CD4-positive, alpha-beta T cell (primary cell): Measurements from ENCODE around the gene IL1RAPL2. TPM values are rescaled to one million over a fixed set of nuclear protein-coding genes. Genes with fewer than 3 reads are reported as not detected.
"Not testable (repeated sequence)": the region's sequence is repeated elsewhere in the genome, so short reads cannot be mapped to it uniquely, and the experiment has no call there.

Source experiments
- ATAC-seq: fragments of 200-7000 bp; cut with Tn5 transposase; one replicate; pipeline ENCODE4 v1.10.0; 2022; ENCODE audit warnings: mild to moderate bottlenecking; ENCODE audit not compliant: poor library complexity
- CTCF ChIA-PET: fragments of 350-600 bp; sonication (Branson Sonifier 250); formaldehyde crosslinking; loops from one replicate; lab custom pipeline; 2021; ENCODE audit warnings: antibody characterized with exemption, inconsistent platforms; lab: Charles Lee
- POLR2A ChIA-PET: fragments of 350-600 bp; sonication (Branson Sonifier 250); formaldehyde crosslinking; loops from one replicate; lab custom pipeline; 2021; ENCODE audit warnings: antibody characterized with exemption, inconsistent platforms; lab: Charles Lee
- DNase-seq, 14 experiments: peaks; one replicate each; pipeline ENCODE4 v3.0.0-alpha.2; 2013 to 2020; ENCODE audit warnings: mixed read lengths in 2 of 14
- H3K27ac ChIP-seq, 2 donors: one replicate each; pipeline versions ENCODE4 v1.5.1 to v1.7.0; 2013; ENCODE audit warnings: low read length in 2 of 2, low read depth in 1 of 2, mild to moderate bottlenecking in 1 of 2
- H3K27me3 ChIP-seq, 2 experiments: 1 replicate in 1 of 2; 2 replicates in 1 of 2; pipeline versions ENCODE4 v1.6.1 to v1.7.0; 2013; ENCODE audit warnings: low read length in 2 of 2, control low read depth in 1 of 2, mild to moderate bottlenecking in 1 of 2, moderate library complexity in 1 of 2; ENCODE audit not compliant: insufficient read depth in 2 of 2, control insufficient read depth in 1 of 2
- H3K36me3 ChIP-seq: one replicate; pipeline ENCODE4 v1.6.1; 2013; ENCODE audit warnings: low read length, control low read depth; ENCODE audit not compliant: insufficient read depth
- H3K4me1 ChIP-seq: one replicate; pipeline ENCODE4 v1.6.1; 2013; ENCODE audit warnings: low read length, control low read depth; ENCODE audit not compliant: insufficient read depth
- H3K4me3 ChIP-seq: one replicate; pipeline ENCODE4 v1.5.1; 2013; ENCODE audit warnings: mild to moderate bottlenecking, low read length, moderate library complexity
- H3K9me3 ChIP-seq, 2 experiments: 1 replicate in 1 of 2; 2 replicates in 1 of 2; pipeline versions ENCODE4 v1.6.1 to v1.7.0; 2013; ENCODE audit warnings: low read length in 2 of 2, mild to moderate bottlenecking in 2 of 2, control low read depth in 1 of 2, moderate library complexity in 1 of 2; ENCODE audit not compliant: control insufficient read depth in 1 of 2, insufficient read depth in 1 of 2
- H3K27ac Mint-ChIP-seq: one replicate; pipeline ENCODE4 v1.8.0; 2020; ENCODE audit warnings: mixed read lengths
- H3K27me3 Mint-ChIP-seq: one replicate; pipeline ENCODE4 v1.8.0; 2021; ENCODE audit warnings: mixed read lengths
- H3K36me3 Mint-ChIP-seq: one replicate; pipeline ENCODE4 v1.8.0; 2021; ENCODE audit warnings: low read depth, mixed read lengths
- H3K4me1 Mint-ChIP-seq: one replicate; pipeline ENCODE4 v1.8.0; 2021; ENCODE audit warnings: low read depth, mixed read lengths
- H3K4me3 Mint-ChIP-seq: one replicate; pipeline ENCODE4 v1.8.0; 2020; ENCODE audit warnings: mild to moderate bottlenecking, mixed read lengths
- H3K9me3 Mint-ChIP-seq: one replicate; pipeline ENCODE4 v1.8.0; 2020; ENCODE audit warnings: mixed read lengths
- CTCF ChIP-seq: fragments of 200-600 bp; IDR thresholded peaks from one replicate; pipeline ENCODE4 v1.8.0; 2022; ENCODE audit warnings: antibody characterized with exemption, mild to moderate bottlenecking
- intact Hi-C, 2 experiments: fragments of 100-400 bp; cut with DNase I in 1 of 2; cut with micrococcal nuclease in 1 of 2; formaldehyde crosslinking; loops; one replicate each; pipeline versions ENCODE4 v1.15.1 to v1.9.0; 2023 to 2025; cut with DNase I, micrococcal nuclease
- total RNA-seq, 174 experiments: library from RNA in 2 of 174; stranded (reverse) in 2 of 174; gene quantifications; one replicate each; pipeline ENCODE4 v1.2.3 and lab custom pipeline; 2021 to 2026

Gene IL1RAPL2
- total RNA-seq, 2 experiments from 2014 or later, result not detected

GRCh38 chrX:105013719-105014118 lies 447.7 kb downstream of the IL1RAPL2 start:
- H3K27ac Mint-ChIP-seq, result no peak overlapping the region
- no peak for TF ChIP-seq CTCF
- H3K4me1 Mint-ChIP-seq, result no peaks in the 10 kb centered on the region
- Histone ChIP-seq H3K4me3 (no peak overlapping the region), H3K4me1 (no peaks in the 10 kb centered on the region), H3K27ac (no peak overlapping the region), H3K36me3 (no peaks in the 10 kb centered on the region), H3K27me3 (no peaks in the 10 kb centered on the region), H3K9me3 (no peaks in the 10 kb centered on the region)
- H3K27me3 Mint-ChIP-seq, result no peaks in the 10 kb centered on the region
- DNase-seq (no peak), ATAC-seq (no peak)
- ChIA-PET CTCF (no interaction called here), POLR2A (no interaction called here)
- peaks cover 2% of the 10 kb centered on the region for H3K9me3 Mint-ChIP-seq
- no peak overlapping the region for H3K4me3 Mint-ChIP-seq
- H3K36me3 Mint-ChIP-seq, result no peaks in the 10 kb centered on the region
- intact Hi-C loops, result no loop called here

GRCh38 chrX:105017641-105018040 lies 451.6 kb downstream of the IL1RAPL2 start:
- Mint-ChIP-seq H3K9me3 (peaks cover 2% of the 10 kb centered on the region), H3K27me3 (no peaks in the 10 kb centered on the region), H3K36me3 (no peaks in the 10 kb centered on the region), H3K27ac (no peak overlapping the region), H3K4me3 (no peak overlapping the region), H3K4me1 (no peaks in the 10 kb centered on the region)
- DNase-seq (no peak), ATAC-seq (no peak)
- H3K36me3 ChIP-seq, result no peaks in the 10 kb centered on the region
- H3K27me3 ChIP-seq, result no peaks in the 10 kb centered on the region
- TF ChIP-seq CTCF, result no peak
- intact Hi-C loops, result no loop called here
- no peak overlapping the region for H3K4me3 ChIP-seq
- ChIA-PET CTCF (no interaction called here), POLR2A (no interaction called here)
- no peak overlapping the region for H3K27ac ChIP-seq
- H3K9me3 ChIP-seq, result no peaks in the 10 kb centered on the region
- H3K4me1 ChIP-seq, result no peaks in the 10 kb centered on the region

- Histone ChIP-seq H3K36me3 (no peaks in the 10 kb centered on the region), H3K27ac (no peak overlapping the region), H3K4me3 (no peak overlapping the region), H3K4me1 (no peaks in the 10 kb centered on the region), H3K27me3 (no peaks in the 10 kb centered on the region), H3K9me3 (no peaks in the 10 kb centered on the region)
- Mint-ChIP-seq H3K4me1 (no peaks in the 10 kb centered on the region), H3K9me3 (peaks cover 2% of the 10 kb centered on the region), H3K36me3 (no peaks in the 10 kb centered on the region), H3K27ac (no peak overlapping the region), H3K27me3 (no peaks in the 10 kb centered on the region), H3K4me3 (no peak overlapping the region)
- TF ChIP-seq CTCF, result no peak
- no peak for ATAC-seq
- intact Hi-C loops, result no loop called here
- ChIA-PET POLR2A (no interaction called here), CTCF (no interaction called here)
- no peak for DNase-seq
Observed at GRCh38 chrX:105018865-105019264, 452.9 kb downstream of the IL1RAPL2 start.

- H3K4me3 Mint-ChIP-seq, POLR2A ChIA-PET, DNase-seq, H3K36me3 Mint-ChIP-seq, H3K4me1 Mint-ChIP-seq, H3K27ac ChIP-seq, H3K27me3 Mint-ChIP-seq, H3K4me3 ChIP-seq, CTCF ChIA-PET, H3K36me3 ChIP-seq, H3K27me3 ChIP-seq, H3K4me1 ChIP-seq, intact Hi-C loops, H3K27ac Mint-ChIP-seq, H3K9me3 ChIP-seq, ATAC-seq, H3K9me3 Mint-ChIP-seq: not testable (repeated sequence)
Observed at GRCh38 chrX:105028962-105029361, 463.0 kb downstream of the IL1RAPL2 start.
